LoVo (cell line): ENCODE data around the gene RTCA.
"Not testable (repeated sequence)": the region's sequence is repeated elsewhere in the genome, so short reads cannot be mapped to it uniquely, and the experiment has no call there.

Source experiments
- DNase-seq: peaks from one replicate; pipeline ENCODE4 v3.0.0-alpha.2; 2016; ENCODE audit warnings: low spot score

The RTCA gene

DNA sequence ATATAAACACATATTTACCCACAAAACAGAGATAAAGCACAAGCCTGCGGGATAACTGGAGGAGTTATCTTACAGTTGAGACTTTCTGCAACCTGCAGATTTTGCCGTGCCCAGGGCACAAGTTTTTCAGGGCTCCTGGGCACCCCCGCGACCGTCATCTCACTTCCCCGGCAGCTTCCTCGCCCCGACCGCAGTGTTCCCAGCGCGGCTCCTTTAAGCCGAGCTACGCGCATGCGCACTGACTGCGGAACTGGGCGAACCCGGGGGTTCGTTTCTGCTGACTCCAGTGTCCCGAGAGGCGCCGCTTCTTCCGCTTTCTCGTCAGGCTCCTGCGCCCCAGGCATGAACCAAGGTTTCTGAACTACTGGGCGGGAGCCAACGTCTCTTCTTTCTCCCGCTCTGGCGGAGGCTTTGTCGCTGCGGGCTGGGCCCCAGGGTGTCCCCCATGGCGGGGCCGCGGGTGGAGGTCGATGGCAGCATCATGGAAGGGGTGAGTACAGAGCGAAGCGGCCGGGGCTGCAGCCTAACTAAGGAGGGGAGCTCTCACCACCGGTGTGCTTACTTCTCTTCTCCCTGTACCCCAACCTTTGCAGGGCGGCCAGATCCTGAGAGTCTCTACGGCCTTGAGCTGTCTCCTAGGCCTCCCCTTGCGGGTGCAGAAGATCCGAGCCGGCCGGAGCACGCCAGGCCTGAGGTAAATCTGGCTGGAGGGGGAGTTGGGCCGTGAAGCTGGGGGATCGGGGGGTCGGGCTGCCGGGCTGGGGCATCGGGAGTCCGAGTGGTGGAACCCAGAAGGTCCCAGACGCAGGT, at the start of gene RTCA:
Gene RTCA, plus strand, starts transcription at position 286 of the 810 bp plus-strand sequence. Its CDS starts 160 bp downstream, at position 446.
- DNase-seq = peak; percentile 96

DNA sequence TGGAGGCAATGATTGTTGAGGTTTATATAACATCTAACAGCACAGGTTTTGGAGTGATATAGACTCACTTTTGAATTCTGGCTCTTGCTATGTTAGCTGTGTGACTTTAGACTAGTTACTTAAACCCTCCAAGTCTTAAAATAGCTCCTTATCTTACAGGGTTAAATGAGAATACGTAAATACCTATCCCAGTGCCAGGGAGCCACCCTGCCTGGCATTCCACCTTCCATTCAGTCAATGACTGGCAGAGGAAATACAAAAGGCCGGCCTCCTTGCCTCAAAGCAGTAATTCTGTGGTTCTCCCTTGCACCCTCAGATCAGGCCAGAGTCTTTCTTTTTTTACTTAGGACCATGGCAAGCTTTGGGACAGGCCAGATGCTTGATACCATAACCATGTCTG, 48.2 kb upstream of the RTCA start:
- no peak for DNase-seq

DNA sequence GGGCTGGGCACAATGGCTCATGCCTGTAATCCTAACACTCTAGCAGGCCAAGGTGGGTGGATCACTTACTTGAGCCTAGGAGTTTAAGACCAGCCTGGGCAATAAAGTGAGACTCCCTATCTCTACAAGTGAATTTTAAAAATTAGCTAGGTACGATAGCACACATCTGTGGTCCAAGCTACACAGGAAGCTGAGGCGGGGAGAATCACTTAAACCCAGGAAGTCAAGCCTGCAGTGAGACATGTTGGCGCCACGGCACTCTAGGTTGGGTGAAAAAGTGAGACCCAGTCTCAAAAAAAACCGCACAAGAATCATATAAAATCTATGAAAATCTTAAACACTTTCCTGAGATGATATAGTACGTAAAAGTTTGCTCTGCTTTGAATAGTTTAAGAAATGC, 46.6 kb upstream of the RTCA start:
- no peak for DNase-seq

DNA sequence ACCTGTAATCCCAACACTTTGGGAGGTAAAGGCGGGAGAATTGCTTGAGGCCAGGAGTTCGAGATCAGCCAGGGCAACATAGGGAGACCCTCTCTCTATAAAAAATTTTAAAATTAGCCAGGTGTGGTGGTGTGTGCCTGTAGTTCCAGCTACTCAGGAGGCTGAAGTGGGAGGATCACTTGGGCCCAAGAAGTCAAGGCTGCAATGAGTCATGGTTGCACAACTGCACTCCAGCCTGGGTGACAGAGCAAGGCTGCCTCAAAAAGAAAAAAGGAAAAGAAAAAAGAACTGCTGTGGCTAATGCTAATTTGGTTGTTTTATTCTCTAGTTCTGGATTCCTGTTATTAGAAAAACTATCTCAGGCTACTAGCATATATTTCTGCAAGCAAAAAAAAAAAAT, 46.1 kb upstream of the RTCA start:
- no peak for DNase-seq

DNA sequence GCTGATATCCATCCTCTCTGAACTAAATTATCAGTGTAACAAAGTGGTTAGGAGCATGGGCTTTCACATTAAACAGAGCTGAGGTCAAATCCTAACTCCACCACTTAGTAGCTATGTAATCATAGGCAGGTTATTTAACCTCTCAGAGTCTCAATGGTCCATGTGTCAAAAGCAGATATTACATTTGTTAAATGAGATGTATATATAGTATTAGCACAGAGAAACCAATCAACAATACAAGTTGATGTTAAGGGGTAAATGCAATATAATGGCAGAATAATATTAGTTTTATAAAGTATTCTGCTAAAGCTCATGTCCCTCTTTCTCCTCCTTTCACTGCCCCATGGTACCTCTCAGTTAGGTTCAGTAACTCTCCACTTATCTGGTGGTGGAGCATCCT, 43.6 kb upstream of the RTCA start:
- no peak for DNase-seq

DNA sequence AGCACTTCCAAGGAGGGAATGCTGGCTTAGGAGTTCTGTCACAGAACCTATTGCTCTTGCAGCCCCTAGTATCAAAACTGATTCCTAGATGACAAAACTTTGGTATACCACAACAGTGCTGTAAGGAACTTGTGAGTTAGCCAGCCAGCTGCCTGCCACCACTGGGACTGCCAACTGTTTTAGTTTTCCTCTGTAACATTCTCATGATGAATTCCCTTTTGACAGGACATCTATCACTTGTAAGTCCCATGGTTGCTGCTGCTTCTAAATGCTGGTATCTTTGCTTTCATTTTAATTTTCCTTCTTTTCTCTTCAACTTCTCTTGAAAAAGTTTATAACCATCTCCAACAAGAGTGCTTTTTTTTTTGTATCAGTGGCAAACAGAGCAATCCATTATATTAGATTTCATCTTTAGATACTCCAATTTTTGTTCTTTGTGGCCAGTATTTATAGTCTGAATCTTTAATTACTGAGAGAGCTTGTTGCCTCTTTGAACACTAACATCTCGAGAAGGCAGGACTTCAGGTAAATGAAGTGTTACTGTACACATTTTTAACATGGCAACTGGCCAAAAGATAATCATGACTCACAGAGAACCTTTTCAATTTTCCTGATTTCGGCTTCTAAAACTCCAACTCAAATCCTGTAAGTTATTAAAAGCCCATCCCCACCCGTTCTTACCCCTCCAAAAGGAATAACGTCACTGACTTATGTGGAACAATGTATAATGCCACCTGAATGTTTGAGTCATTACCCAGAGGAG, 36.2 kb upstream of the RTCA start:
- no peak for DNase-seq

DNA sequence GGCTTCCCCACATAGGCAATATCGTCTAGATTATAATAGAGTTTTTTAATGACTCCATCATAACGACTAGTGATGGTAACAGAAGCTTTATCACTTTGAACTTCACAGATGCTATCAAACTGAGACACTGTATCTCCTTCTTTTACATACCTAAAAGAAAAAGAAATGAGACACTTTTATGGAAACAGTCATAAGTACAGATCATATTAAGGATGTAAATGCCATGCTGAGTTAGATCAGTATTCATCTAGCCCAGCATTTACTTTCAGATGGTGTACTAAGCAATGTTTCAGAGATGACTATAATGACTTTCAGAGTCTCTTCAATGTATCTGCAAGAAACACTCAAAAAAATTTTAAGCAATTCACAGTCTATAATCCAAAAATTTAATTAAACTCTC, 35.3 kb upstream of the RTCA start:
- DNase-seq = no peak

DNA sequence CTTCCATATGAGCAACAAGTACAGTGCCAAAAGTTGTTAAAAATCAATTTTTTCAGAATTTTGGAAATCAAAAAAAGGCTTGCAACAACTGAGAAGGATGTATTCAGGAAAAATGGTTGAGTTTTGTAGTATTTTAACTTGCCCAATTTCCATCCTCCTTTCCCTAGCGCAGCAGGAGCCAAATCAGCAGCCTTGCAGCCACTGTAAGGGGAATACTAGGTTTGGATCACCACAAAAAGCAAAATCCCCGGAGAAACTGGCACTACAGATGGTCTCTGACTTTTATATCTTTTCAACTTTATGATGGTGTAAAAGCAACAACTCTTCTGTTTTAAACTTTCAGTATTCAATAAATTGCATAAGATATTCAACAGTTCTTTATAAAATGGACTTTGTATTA, 34.3 kb upstream of the RTCA start:
- no peak for DNase-seq

DNA sequence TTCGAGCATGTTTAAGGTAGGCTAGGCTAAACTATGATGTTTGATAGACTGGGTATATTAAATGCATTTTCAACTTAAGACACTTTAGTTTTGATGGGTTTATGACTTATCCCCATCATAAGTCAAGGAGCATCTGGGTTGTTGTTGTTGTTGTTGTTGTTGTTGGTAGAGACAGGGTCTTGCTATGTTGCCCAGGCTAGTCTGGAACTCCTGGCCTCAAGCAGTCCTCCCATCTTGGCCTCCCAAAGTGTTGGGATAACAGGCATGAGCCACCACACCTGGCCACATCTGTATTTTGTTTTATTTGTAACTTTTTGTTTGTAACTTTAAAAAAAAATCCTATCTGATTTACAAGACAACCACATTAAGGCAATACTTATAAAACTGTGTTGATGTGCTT, 33.9 kb upstream of the RTCA start:
- no peak for DNase-seq

DNA sequence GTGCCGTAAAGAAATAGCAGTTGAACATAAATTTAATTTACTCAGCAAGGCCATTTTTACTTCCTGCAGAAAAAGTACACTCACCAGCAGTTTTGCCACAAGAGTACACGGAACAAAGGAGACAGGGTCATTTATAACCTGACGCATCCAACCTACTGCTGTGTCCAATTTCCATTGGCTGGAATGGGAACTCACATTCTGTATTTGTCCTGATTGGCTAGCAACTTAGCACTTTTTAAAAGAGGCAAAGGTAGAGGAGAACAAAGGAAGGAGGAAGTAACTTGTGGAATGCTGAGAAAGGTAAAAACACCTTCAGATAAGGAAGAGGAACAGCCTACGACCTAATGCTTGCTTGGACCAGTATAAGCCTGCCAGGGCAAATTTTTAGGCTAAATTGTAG, 32.5 kb upstream of the RTCA start:
- DNase-seq = not testable (repeated sequence)

DNA sequence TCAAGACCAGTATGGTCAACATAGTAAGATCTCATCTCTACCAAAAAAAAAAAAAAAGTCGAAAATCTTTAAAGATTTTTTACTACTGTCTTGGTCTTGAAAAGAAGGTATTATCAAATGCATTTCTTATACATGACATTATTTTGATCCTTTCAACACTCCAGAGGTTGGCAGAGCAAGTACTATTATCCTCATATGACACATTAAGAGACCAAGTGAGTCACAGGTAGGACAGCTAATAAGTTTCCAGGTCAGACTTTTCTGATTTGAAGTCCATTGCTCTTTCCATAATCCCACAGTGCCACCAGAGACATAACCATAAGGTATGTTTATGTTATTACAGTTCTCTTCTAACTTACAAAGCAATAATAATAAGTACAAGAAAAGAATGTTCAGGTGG, 31.6 kb upstream of the RTCA start:
- no peak for DNase-seq

DNA sequence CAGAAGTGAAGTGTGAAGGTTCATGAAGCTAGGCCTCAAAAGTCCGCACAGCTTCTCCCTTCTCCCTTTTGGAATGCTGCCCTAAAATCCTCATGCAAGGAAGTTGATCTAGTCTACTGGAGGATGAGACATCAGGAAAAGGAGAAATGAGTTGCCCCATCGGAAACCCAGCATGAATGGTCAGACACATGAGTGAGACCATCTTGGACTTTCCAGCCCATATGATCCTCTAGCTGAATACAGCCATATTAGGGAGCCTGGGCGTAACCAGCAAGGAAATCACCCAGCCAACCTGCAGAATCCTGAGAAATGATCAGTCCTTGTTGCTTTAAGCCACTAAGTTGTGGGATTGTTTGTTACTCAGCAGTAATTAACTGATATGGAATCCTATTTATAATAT, 28.9 kb upstream of the RTCA start:
- DNase-seq = no peak

DNA sequence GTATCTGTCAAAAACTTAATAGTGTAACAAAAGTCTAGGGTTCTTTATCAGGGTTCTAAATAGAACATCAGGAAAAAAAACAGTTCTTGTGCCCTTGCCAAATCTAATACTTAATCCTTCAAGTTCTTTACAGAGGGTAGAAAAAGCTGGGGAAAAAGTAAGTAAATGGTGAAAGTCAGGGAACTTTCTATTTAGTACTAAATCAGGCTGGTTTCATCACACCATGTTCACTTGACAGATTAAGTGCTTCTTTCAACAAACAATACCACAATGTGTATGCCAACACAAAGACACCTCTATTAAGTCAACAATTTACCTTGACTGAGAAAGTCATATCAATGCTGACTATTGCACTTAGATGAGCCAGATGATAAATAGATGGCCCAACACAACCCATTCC, 26.1 kb upstream of the RTCA start:
- DNase-seq = no peak

DNA sequence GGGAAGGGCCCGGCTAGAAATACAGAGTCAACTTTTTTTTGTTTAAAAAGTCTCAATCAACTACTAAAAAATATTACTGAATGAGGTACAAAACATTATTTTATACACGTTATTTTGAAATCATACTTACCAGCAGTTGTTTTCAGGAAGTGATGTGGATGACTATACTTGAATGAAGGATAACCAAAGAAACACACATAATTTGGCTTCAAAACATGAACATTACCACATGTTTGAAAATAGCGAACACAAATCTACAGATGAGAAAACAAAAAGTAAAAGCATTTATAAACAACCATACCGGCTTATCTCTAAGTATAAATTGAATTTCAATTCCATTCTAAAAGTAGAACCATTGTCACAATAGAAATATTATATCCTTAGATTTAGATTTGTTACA, 25.4 kb upstream of the RTCA start:
- no peak for DNase-seq

DNA sequence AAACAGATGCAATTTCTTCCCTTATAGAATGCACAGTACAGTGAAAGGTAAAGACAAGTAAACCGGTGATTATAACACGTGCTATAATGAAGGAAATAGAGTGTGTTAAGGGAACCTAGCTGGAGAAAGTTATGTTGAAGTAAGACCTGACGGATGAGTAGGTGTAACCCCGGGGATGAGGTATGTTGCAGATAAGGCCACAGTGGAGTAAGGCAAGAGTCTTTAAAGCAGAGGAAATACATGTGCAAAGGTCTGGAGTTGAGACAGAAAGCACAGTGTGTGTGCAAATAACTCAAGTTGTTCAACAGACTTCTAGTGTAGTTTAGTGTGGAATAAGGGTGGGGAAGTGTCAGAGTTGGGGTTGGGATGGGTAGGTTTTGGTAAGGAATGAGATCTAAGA, 19.3 kb upstream of the RTCA start:
- DNase-seq = no peak

DNA sequence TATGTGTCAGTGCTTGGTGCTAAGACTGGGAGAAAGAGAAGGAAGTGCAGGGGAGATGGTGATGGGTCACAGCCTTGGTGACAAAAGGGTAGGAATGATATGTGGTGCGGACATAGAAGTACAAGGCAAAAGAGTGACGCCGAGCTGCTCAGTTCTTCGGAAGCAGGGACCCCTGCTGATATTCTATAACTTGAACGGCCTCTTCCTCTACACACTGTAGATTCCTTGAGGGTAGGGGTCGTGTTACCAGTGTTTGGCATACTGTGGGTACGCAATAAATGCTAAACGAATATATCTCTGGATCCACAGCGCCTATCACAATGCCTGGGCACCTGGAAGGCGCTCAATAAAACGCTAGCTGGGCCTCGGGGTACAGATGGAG, 16.9 kb upstream of the RTCA start:
- DNase-seq = no peak

DNA sequence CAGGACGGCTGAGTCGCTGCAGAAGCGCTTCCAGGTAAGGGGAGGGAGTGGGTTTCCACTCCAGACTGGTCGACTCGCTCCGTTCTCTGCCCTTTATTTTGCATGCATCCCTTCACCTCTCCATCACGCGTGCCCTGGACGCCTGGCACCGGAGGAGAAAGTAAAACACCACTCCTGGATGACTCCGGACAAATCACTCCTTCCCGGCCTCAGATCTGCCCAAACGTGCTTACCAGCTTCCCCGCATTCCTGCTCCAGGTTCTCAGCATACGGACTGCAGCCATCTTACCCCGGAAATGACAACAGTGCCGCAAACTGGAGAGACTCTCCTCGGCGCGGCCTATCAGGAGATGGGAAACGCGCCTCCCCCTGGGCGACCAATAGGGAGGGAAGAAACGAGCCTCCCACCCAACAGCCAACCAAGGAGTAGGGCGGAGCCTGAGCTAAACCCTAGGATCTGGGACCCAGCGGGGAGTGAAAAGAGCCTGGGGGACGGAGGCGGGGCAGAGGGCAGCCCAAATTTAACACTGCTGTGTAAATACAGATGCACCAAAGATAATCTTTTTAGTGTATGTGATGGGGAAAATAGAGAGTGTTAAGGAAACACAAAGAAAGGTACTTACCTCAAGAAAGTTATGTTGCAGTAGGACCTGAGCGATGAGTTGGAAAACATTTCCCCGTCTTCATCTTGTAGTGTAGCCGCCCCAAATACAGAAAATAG, 16.3 kb upstream of the RTCA start, which contains the start of gene DBT:
Gene DBT, minus strand, starts transcription at position 298 of the 721 bp plus-strand sequence. Its CDS starts 14 bp downstream, at position 284.
- peak; percentile 92 for DNase-seq

DNA sequence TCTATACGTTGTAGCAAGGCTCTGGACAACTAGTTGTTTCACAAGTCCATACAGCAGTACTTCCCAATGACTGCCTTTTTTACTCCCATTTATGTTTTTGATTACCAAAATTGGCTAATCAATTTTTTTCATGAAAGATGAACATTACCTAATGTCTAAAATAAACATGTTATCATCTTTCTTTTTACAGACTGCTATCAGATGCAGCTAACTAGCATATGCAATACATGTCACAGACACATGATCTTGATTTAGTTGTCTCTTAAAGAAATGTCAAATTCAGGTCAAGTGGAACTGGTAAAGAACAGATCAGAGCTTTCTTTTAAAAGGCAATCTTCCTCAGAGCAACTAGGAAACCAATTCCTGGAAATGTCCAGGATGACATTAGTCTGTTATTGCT, 15.8 kb upstream of the RTCA start:
- no peak for DNase-seq

DNA sequence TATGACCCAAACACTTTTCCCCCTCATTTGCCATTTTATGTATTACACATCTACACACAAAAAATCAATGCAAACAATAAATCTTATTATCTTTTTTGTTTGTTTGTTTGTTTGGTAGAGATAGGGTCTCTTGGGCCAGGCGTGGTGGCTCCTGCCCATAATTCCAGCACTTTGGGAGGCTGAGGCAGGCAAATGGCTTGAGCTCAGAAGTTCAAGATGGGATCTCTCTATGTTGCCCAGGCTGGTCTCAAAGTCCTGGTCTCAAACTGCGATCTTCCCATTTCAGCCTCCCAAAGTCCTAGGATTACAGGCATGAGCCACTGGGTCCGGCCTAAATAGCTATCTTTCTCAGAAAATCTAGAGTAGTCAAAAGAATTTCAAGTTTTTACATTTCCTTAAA, 15.2 kb upstream of the RTCA start:
- DNase-seq = no peak

DNA sequence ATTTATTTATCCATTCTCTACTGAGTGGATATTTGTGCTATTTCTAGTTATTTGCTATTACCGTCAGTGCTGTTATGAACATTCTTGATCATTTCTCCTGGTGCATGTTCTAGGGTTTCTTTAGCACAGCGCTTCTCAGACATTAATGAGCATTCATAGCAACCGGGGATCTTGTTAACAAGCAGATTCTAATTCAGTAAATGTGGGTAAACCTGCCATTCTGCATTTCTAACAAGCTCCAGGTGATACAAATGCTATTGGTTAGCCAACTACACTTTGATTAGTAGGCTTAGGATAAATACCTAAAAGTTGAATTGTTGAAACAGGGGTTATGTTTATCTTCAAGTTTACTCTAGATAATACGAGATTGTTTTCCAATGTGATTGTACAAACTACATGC, 13.1 kb upstream of the RTCA start:
- DNase-seq = no peak

DNA sequence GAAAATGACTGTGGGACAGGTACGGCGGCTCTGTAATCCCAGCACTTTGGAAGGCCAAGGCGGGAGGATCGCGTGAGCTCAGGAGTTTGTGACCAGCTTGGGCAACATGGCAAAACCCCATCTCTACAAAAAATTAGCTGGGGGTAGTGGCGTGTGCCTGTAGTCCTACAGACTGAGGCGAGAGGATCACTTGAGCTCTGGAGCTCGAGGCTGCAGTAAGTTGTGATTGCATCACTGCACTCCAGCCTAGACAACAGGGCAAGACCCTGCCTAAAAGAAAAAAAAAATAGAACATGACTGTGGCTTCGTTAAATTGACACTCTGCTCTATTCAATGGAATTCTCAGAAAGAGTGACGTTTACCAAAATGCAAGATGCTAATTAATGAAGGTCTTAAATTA, 12.5 kb upstream of the RTCA start:
- DNase-seq = no peak

DNA sequence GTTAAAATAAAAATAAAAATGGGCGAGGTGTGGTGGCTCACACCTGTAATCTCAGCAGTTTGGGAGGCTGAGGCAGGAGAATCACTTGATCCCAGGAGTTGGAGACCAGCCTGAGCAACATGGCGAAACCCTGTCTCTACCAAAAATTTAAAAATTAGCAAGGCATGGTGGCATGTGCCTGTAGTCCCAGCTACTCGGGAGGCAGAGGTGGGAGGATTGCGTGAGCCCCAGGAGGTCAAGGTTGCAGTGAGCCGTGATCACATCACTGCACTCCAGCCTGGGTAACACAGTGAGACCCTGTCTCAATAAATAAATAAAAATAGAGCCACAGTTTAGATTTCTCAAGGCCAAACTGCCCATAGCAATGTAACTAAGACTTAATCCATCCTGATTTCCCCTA, 9.7 kb upstream of the RTCA start:
- DNase-seq = not testable (repeated sequence)

DNA sequence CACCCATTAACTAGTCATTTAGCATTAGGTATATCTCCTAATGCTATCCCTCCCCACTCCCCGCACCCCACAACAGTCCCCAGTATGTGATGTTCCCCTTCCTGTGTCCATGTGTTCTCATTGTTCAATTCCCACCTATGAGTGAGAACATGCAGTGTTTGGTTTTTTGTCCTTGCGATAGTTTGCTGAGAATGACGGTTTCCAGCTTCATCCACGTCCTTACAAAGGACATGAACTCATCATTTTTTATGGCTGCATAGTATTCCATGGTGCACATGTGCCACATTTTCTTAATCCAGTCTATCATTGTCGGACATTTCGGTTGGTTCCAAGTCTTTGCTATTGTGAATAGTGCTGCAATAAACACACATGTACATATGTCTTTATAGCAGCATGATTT, 7.6 kb upstream of the RTCA start:
- not testable (repeated sequence) for DNase-seq
